ENCODE results near the gene PPM1H.

GRCh38 chr12:62754706-62755105 lies 180.2 kb downstream of the PPM1H start:
- TF ChIP-seq CTCF (IDR thresholded peaks at IDR 0.05) (no peak), POLR2A (IDR thresholded peaks at IDR 0.05) (no peak)

Data from sigmoid colon (tissue), 3 donors.